ENCODE measurements around the gene UGT1A4. TPM values are rescaled to one million over a fixed set of nuclear protein-coding genes. Genes with fewer than 3 reads are reported as not detected.

The UGT1A4 gene
- total and polyA plus RNA-seq, 2 donors (not counting 3 experiments of a cell fraction or from before 2014, with no cell fraction given) = not detected

- no peak overlapping the region for H3K4me3 ChIP-seq (replicated peaks in 1 of 3; ENCODE audit: insufficient read depth in 1 of 3, low read depth in 1 of 3, low read length in 3 of 3)
- H3K79me2 ChIP-seq (ENCODE audit: control insufficient read depth, insufficient read depth, low read length) = no peaks in the 10 kb centered on the region
- no peaks in the 10 kb centered on the region for H3K9me3 ChIP-seq (replicated peaks; ENCODE audit: control insufficient read depth, insufficient read depth, low read length)
- no peak overlapping the region for H2AFZ ChIP-seq (ENCODE audit: low read depth, low read length)
- ChIA-PET CTCF (interaction anchor here (1.0 kb wide), 1 partner anchor 259 kb away, joined by 3 read pairs; no protein-coding TSS in a partner anchor), POLR2A (no interaction called here)
- dilution Hi-C loops (cut with MboI; ENCODE audit: extremely low pct_ligation_motif_present, low sequenced_read_pairs) = no loop called here
- H3K9ac ChIP-seq (replicated peaks; ENCODE audit: extremely low read depth, insufficient read depth, low read length) = no peak overlapping the region
- H4K20me1 ChIP-seq (replicated peaks; ENCODE audit: control insufficient read depth, extremely low read depth, insufficient read depth, low read length) = no peaks in the 10 kb centered on the region
- no peak overlapping the region for H3K27ac ChIP-seq (ENCODE audit: insufficient read depth, low read depth, low read length)
- no TSS peak for BruUV-seq (replicated peaks)
- intact Hi-C loops (cut with micrococcal nuclease) = no loop called here
- DNase-seq (ENCODE audit: low read depth, low spot score) (peak; percentile 32), FAIRE-seq (no peak)
- no peaks in the 10 kb centered on the region for H3K27me3 ChIP-seq (ENCODE audit: control insufficient read depth in 2 of 2, insufficient read depth in 2 of 2, low read length in 2 of 2)
- no peaks in the 10 kb centered on the region for H3K36me3 ChIP-seq (ENCODE audit: control insufficient read depth in 2 of 2, extremely low read depth in 1 of 2, insufficient read depth in 2 of 2, low read length in 2 of 2)
- no peak overlapping the region for H3K4me2 ChIP-seq (ENCODE audit: insufficient read depth, low read length)
- H3K4me1 ChIP-seq (ENCODE audit: control insufficient read depth, extremely low read depth, insufficient read depth, low read length) = peaks cover 2% of the 10 kb centered on the region
- no peaks in the 10 kb centered on the region for H3K9me1 ChIP-seq (replicated peaks; ENCODE audit: control insufficient read depth, extremely low read depth, insufficient read depth, low read length)
- no peak for TF ChIP-seq CTCF (IDR thresholded peaks at IDR 0.05; ENCODE audit: extremely low read depth in 1 of 2, insufficient read depth in 1 of 2, low read depth in 1 of 2, low read length in 2 of 2)
- no peak for TF ChIP-seq EZH2 (IDR thresholded peaks at IDR 0.05; ENCODE audit: borderline replicate concordance, low read depth, low read length, severe bottlenecking)
- no peak for TF ChIP-seq MYC (IDR thresholded peaks at IDR 0.05; ENCODE audit: low read depth, low read length)
- no peak for TF ChIP-seq GATA2 (IDR thresholded peaks at IDR 0.05; ENCODE audit: insufficient read depth, insufficient read length, low read depth, low read length)
- TF ChIP-seq JUN (IDR thresholded peaks at IDR 0.05; ENCODE audit: borderline replicate concordance, insufficient read depth, insufficient read length, low read depth) = no peak
- TF ChIP-seq POLR2A (IDR thresholded peaks at IDR 0.05; ENCODE audit: low read depth, low read length) = no peak
- TF ChIP-seq POLR2AphosphoS5 (IDR thresholded peaks at IDR 0.05; ENCODE audit: insufficient read depth, low read depth, low read length) = no peak
- TF ChIP-seq FOS (IDR thresholded peaks at IDR 0.05; ENCODE audit: borderline replicate concordance, insufficient read depth, low read length) = no peak
- no peak for TF ChIP-seq MAX (IDR thresholded peaks at IDR 0.05; ENCODE audit: insufficient read depth, insufficient read length)
Observed at GRCh38 chr2:233707940-233708644, 10.4 kb upstream of the UGT1A4 start.

All from endothelial cell of umbilical vein (primary cell).